Kidney capillary endothelial cell (primary cell): ENCODE measurements around the gene DNLZ.

ENCODE experiments used
- DNase-seq: peaks from one replicate; pipeline ENCODE4 v3.0.0-alpha.2; 2018; ENCODE audit warnings: low spot score

DNLZ gene

DNA sequence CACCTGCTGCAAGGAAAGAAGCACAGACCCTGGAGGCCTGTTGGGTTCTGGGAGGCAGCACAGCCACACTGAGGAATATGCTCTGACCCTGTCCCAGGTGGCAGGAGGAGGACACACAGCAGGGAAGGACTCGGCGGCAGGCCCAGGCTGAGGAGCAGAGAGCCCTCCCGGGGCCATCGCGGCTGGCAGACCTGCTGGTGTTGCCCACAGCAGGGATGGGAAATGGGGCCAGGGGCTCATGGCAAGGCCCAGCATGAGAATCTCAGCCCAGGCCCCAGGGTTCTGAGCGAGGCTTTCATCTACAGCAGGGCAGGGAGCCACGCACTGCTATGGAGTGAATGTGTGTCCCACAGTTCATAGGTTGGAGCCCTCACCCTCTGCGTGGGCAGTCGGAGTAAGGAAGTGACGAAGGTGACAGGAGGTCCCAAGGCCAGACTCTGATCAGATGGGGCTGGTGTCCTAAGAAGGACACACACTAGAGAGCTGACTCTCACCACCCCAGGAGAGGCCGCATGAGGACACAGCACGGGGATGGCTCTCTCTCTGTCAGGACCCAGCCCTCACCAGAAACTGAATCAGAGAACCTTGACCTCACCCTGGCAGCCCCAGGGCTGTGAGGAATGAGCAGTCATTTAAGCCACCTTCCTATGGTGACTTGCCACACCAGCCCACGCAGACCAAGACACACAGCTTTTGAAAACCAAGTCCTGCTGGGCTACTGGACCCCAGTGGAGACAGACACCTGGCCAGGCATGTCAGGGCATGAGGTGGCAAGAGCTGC lies 46.5 kb downstream of the DNLZ start:
- DNase-seq: no peak

DNA sequence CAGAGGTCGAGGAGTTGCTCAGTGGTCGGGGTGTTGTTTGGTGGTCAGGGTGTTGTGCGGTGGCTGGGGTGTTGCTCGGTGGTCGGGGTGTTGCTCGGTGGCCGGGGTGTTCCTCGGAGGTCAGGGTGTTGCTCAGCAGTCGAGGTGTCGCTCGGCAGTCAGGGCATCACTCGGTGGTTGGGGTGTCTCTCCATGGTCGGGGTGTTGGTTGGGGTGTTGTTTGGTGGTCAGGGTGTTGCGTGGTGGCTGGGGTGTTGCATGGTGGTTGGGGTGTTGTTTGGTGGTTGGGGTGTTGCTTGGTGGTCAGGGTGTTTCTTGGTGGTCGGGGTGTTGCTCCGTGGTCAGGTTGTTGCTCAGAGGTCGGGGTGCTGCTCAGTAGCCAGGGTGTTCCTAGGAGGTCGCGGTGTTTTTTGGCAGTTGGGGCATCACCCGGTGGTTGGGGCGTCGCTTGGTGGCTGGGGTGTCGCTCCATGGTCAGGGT lies 47.2 kb downstream of the DNLZ start:
- DNase-seq: no peak

DNA sequence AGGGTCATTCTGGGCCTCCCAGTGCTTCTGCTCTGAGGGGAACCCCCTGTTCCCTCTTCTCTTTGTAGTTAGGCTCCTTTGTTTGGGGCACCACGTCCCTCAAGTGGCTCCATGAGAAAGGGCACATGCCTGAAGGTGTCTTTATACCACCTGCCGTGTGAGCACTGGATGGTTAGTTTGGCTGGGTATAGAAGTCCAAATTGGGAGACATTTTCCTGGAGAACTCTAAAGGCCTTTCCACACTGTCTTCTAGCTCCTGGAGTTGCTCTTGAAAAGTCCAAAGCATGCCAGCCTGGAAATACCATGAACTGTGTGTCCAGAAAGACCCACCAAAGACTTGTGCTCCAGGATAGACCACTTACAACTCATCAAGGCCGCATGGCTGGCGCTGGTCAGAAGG lies 48.6 kb downstream of the DNLZ start:
- no peak for DNase-seq

DNA sequence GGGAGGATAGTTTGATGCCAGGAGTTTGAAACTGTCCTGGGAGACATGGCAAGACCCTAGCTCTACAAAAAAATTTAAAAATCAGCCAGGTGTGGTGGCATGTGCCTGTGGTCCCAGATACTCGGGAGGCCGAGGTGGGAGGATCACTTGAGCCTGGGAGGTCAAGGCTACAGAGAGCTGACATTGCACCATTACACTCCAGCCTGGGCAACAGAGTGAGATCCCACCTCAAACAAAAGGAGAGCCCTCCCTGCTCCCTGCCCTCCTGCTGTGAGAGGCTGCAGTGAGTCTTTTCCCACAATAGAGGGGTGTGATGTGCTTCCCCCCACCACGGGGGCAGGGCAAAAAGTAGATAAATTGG lies 49.5 kb downstream of the DNLZ start:
- no peak for DNase-seq

DNA sequence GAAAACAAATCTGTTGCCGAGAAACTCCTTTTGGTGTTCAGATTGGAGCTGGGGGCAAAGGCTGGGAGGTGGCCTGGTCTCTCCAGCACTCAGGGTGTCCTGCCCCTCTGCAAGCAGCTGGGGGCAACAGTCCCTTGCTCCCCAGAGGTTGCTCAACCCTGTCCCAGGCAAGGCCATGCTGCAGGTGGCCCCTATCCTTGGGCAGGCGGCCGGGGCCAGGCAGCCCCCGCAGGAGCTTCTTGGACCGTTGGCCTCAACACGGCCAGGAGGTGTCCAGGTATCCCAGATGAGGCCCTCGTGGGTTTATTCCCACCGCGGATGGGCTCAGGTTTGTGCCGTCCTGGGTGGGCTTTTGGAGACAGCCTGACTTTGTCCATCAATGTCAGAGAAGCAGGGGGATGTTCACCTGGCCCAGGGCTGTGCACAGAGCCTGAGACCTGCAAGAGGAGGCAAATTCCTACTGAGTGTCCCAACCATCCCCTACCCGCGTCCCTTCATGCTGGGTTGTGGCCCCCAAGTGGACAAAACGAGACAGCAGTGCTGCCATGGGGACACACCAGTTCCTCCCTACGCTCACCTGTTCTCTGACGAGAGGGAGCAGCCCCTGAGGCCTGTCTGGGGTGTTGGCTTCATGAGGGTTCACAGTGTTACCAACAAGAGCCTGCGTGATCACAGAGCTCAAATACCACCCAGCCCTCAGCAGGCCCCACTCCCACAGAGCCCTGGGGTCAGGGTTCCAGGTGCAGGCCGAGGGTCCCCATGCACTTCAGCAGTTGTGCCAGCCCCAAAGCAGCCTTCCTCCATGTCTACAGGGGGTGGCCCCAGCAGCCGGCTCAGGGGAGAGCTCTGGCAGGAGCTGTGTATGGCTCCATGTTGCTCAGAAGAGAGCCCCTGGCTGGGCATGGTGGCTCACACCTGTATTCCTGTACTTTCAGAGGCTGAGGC lies 50.2 kb downstream of the DNLZ start:
- DNase-seq: no peak

DNA sequence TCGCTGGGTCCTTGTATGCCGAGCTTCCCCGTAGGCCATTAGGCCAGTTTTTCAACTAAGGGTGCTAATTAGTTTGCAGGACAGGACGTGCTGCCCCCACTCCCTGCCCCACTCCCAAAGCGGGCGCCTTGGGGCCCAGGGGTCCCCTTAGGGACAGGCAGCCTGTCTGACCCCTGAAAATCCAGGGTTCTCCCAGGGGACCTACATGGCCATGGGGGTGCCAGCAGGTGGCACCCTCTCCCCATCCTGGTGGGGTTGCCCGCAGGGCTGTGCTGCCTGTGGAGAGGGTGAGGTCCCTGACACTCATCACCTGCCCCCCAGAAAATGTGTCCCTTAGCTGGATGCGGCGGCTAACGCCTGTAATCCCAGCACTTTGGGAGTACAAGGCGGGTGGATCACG lies 51.1 kb downstream of the DNLZ start:
- no peak for DNase-seq

DNA sequence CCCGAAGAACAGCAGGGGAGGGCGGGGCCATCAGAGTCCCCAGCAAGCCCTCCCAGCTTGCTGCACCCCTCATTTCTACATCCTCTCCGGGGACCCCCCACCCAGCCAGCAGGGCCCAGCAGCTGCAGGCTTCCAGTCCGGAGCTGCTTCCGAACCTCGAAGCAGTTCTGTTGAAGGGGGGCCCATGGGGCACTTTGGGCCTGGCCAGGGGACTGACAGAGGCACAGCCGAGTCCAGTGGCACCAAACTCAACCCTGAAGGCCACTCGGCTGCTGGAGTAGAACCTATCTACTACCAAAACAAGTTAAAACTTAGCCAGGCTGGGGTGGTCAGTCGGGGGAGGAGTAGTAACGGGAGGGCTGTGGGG lies 51.6 kb downstream of the DNLZ start:
- DNase-seq: no peak

DNA sequence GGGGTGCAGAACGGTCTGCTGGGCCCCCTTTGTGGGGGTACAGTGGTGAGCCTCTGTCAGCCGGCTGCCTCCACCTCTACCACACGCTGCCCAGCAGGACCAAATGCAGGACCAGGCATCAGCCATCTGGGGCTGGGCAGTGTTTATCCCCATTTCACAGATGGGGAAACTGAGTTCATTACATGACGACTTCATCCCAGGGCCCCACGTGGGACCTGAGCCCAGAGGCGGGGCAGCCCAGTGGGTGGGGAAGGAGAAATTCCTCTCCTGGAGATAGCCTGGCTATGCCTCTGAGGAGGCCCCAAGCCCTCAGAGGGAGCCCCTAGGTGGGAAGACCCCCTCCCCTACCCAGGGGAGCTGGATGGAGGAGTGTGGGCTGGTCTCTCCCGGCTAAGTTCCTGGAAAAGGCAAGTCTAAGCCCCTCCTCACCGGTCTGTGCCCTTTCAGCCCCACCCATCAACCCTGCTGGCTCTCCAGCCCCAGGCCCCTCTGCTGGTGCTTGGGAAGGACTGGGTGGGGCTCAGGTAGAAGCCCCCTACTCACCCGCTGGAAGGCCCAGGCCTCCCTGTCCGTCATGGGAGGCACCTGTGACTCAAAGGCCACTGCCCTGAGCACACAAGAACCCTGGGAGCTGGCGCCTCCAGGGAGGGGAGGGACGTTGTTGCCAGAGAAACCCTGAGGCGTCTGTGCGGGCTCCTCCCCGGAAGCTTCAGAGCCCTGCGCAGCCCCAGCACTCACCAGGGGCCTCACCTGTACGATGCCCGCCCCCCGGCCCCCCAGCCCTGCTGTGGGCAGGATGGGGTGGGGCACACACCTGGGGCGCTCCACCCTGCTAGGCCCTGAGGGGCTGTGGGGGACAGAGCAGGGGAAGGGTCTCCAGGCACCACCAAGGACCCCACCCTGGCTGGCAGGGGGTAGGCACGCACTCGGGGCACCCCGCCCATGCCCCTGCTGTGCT lies 52.2 kb downstream of the DNLZ start:
- DNase-seq: no peak

DNA sequence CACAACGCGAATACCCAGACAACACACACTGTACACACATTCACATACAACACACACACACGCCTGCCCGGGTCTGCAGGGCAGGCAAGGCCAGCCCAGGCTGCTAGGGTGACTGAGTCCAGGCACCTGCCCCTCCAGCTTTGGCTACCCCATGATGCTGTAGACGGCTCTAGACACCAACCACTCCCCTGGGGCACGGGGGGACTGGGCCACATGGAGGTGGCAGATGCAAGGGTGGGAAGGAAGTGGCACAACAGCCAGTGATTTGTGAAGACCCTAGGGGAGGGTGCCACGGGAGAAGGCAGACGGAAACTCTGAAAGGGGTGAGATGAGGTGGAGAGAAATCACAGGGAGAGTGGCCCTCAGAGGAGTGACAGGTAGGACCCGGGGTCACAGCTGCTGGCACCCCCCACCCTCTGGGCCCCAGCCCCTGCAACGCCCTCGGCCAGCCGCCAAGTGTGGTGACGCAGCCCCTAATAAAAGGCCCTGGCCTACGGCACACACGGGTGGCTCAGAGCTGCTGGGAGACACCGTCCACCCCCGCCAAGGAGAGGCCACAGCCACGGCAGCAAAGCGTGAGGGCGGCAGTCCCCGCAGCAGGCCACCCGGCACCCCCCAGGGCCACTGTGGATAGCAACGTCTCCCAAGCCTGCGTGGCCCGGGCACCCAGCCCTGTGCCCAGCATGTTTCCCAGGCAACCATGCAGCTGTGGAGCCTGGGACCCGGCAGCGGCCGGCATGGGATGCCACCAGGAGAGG lies 53.1 kb downstream of the DNLZ start:
- no peak for DNase-seq

DNA sequence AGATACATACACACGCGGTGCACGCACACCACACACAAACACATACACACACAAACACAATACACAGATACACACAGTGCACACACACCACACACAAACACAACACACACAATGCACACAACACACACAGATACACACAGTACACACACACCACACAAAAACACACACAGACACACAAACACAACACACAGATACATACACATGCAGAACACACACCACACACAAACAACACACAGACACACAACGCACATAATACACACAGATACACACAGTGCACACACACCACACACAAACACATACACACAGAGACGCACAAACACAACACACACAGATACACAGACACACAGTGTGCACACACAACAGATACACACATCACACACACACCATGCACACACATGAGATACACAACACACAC lies 53.7 kb downstream of the DNLZ start:
- no peak for DNase-seq
